Activated naive CD8-positive, alpha-beta T cell treated with anti-CD3 and anti-CD28 coated beads, Interleukin-2, amount 50 U/mL, for 24 hours (primary cell): Measurements from ENCODE around the gene SLC7A5.
A peak's percentile ranks its signal among the peaks of the same experiment; 100 is the strongest.
"Not testable (repeated sequence)": the region's sequence is repeated elsewhere in the genome, so short reads cannot be mapped to it uniquely, and the experiment has no call there.

Experiments used
- ATAC-seq: fragments of 150-1000 bp; cut with Tn5 transposase; one replicate; pipeline ENCODE4 v1.10.0; 2021
- DNase-seq: peaks from one replicate; pipeline ENCODE4 v3.0.0; 2021
- H3K27ac Mint-ChIP-seq: one replicate; pipeline ENCODE4 v1.8.0; 2021; ENCODE audit warnings: mild to moderate bottlenecking, mixed read lengths
- H3K27me3 Mint-ChIP-seq: one replicate; pipeline ENCODE4 v1.8.0; 2021; ENCODE audit warnings: mixed read lengths
- H3K36me3 Mint-ChIP-seq: one replicate; pipeline ENCODE4 v1.8.0; 2021; ENCODE audit warnings: low read depth, mixed read lengths
- H3K4me1 Mint-ChIP-seq: one replicate; pipeline ENCODE4 v1.8.0; 2021; ENCODE audit warnings: mixed read lengths
- H3K4me3 Mint-ChIP-seq: one replicate; pipeline ENCODE4 v1.8.0; 2021; ENCODE audit warnings: mild to moderate bottlenecking, moderate library complexity, mixed read lengths
- H3K9me3 Mint-ChIP-seq: one replicate; pipeline ENCODE4 v1.8.0; 2021; ENCODE audit warnings: mixed read lengths

The SLC7A5 gene

DNA sequence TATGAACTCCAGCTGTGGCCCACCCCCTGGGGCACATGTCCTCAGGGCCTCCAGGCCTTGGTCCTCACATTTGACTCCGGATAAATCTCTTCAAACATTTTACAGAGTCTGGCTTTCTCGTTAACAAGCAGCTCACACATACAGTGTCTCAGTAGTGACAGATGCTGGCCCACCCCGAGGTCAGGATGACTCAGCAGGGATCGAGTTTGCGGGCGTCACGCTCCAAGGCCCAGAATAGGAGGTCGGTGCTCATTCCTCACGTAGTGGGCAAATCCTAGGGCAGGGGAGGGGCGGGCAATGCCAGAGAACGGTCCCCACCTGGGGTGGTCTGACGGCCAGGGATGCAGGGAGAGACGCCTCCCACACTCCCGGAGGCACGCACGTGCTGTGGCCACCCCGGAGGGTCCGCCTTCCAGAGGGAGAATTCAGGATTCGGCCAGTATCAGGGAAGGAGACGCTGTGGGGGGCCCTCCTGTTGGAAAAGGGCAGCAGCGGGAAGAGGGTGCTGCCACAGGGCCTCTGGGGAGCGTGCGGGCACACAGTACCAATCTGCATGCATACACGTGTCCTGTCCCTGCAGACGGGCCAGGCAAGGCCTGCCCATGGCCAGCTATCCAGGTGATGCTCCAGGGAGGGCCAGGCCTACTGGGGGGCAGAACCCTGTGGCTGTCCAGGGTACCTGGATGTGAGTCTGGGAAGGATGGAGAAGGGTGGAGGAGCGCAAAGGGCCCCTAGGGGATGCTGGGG is 8.6 kb downstream of the SLC7A5 start:
- H3K36me3 Mint-ChIP-seq, result peaks cover 65% of the 10 kb centered on the region
- peak overlapping the region; percentile 83 for H3K27ac Mint-ChIP-seq
- H3K4me3 Mint-ChIP-seq, result peak overlapping the region; percentile 73
- DNase-seq, result no peak
- no peaks in the 10 kb centered on the region for H3K27me3 Mint-ChIP-seq
- H3K9me3 Mint-ChIP-seq, result no peaks in the 10 kb centered on the region
- ATAC-seq, result peak; percentile 27
- H3K4me1 Mint-ChIP-seq, result peaks cover 83% of the 10 kb centered on the region

DNA sequence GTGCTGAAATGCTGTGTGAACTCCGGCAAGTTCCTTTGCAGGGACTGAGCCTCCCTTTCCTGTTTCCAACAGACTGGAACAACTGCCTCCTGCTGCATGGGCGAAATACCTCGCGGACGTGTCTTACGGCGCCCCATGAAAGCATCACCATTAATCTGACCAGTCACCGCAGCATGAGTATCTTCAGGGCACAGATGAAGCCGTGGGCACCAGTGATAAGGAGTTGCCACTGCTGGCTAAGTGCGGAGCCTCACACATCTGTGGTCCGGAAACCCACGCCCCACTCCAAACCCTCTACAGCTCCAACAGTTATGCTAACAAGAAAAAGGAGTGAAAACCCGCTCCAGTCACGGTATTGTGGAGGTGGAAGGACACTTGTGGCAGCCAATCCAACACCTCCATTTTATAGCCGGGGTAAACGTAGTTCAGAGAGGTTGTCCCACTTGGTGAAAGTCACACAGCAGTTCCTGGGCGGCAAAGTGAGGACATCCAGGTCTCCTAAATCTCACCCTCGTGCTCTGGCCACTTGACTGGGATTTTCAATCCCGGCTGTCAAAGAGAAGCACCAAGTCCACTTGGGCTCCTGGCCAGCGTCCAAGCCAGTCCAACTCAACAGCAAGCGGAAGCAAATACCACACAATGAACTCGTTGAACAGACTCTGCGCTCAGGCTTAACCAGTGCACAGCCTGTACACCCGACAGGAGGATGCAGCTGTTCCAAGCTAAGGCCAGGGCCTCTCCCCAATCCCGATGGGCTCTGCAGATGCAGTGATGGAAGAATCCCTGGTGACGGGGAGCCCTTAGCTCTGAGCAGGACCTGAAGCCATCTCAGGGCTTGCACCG is 10.9 kb downstream of the SLC7A5 start:
- Mint-ChIP-seq H3K4me1 (peaks cover 88% of the 10 kb centered on the region), H3K4me3 (peak overlapping the region; percentile 73), H3K36me3 (peaks cover 55% of the 10 kb centered on the region), H3K27ac (peak overlapping the region; percentile 90)
- not testable (repeated sequence) for ATAC-seq, DNase-seq, H3K9me3 Mint-ChIP-seq, H3K27me3 Mint-ChIP-seq

DNA sequence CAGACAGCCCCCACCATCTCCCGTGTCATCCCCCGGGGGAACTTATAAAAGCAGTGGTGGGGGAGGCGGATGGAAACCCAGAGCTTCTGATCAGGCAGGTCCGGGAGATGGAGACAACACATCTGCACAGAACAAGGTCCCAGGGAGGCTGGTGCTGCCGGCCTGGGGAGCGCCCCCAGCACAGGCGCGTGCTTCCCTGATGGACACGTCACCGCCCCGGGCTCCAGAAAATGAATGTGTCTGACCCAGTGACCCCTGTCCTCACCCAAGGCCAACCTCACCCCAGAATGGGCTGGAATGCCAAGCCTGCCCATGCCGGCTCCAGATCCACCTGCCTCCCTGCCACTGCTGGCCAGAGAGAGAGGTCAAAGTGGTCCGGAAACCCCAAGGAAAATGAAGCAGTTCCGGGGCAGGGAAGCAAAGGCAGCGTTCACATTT is 12.5 kb downstream of the SLC7A5 start:
- ATAC-seq (no peak), DNase-seq (no peak)
- Mint-ChIP-seq H3K4me3 (peak overlapping the region; percentile 72), H3K4me1 (peaks cover 88% of the 10 kb centered on the region), H3K27ac (peak overlapping the region; percentile 90), H3K27me3 (no peaks in the 10 kb centered on the region), H3K9me3 (no peaks in the 10 kb centered on the region), H3K36me3 (peaks cover 58% of the 10 kb centered on the region)

DNA sequence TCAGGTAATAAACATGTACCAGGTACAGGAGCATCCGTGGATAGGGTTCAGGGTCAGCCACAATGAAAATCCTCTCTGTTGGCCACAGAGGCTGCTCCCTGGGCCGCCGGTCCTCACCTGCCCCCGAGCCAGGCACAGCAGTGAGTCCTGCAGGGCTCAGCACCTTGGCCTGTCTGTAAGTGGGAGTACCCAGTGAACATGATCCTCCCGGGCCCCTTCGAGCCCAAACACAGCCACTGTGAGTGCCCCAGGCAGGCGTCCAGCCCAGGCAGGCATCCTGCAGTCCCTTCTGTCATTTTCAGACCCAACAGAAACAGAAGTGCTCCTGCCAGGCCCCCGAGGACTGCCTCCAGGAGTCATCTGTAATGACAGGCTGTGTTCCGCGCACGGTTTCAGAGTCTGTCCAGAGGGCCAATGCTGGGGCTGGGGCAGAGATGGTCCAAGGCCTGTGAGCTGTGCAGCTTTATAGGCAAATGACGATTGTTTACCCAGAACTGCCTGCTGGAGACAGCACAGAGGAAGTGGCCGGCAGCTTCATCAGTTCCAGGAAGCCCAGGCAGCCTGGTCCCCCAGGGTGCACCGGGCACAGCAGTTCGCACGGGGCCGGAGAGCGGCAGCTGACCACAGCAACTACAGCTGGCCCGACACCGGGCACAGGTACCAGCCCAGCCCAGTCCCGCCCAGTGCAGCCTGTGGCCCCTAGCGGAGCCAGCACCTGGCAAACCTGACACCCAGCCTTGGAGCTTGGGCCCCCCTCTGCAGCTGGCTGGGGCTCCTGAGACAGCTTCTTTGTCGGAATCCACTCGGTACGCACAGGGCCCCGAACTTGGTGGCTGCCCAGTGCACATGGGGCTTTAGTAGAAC is 13.2 kb downstream of the SLC7A5 start:
- Mint-ChIP-seq H3K27ac (peak overlapping the region; percentile 90), H3K27me3 (no peaks in the 10 kb centered on the region), H3K4me1 (peaks cover 82% of the 10 kb centered on the region), H3K9me3 (no peaks in the 10 kb centered on the region), H3K4me3 (peak overlapping the region; percentile 72), H3K36me3 (peaks cover 56% of the 10 kb centered on the region)
- peak; percentile 9 for ATAC-seq
- DNase-seq, result no peak

DNA sequence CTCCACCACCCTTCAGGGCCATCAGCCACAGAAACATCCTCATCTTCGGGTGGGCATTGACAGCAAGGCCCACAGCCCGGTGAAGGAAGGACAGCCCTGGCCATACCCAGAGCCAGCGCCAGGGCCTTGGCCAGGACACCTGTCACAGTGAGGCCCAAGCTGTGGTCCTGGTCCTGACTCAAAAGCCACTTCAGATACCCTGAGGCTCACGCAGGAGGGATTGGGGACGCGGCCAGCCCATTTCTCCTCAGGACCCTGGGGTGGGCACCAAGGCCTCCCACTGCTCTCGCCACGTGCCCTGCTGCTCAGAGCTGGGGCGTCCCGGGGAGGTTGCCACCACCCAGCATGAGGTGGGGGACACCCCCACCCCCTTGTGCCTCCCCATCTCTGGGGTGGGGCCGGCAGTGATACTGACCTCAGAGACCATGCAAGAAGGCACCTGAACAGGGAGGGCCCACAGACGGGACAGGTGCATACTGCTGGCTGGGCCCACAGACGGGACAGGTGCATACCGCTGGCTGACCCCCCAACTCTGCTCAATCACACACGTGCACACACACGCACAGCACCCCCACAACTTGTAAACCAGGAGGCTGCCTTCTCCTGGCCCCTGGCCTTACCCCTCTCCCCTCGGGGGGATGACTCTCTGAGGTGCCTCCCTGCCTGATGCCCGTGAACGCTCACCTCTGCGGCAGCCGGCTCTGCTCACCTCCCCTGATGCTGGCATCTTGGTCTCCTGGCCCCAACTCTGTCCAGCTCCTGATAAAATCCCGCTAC is 14.2 kb downstream of the SLC7A5 start:
- ATAC-seq (no peak), DNase-seq (no peak)
- Mint-ChIP-seq H3K4me3 (peak overlapping the region; percentile 72), H3K36me3 (peaks cover 58% of the 10 kb centered on the region), H3K27ac (peak overlapping the region; percentile 73), H3K9me3 (no peaks in the 10 kb centered on the region), H3K4me1 (peaks cover 78% of the 10 kb centered on the region), H3K27me3 (no peaks in the 10 kb centered on the region)

DNA sequence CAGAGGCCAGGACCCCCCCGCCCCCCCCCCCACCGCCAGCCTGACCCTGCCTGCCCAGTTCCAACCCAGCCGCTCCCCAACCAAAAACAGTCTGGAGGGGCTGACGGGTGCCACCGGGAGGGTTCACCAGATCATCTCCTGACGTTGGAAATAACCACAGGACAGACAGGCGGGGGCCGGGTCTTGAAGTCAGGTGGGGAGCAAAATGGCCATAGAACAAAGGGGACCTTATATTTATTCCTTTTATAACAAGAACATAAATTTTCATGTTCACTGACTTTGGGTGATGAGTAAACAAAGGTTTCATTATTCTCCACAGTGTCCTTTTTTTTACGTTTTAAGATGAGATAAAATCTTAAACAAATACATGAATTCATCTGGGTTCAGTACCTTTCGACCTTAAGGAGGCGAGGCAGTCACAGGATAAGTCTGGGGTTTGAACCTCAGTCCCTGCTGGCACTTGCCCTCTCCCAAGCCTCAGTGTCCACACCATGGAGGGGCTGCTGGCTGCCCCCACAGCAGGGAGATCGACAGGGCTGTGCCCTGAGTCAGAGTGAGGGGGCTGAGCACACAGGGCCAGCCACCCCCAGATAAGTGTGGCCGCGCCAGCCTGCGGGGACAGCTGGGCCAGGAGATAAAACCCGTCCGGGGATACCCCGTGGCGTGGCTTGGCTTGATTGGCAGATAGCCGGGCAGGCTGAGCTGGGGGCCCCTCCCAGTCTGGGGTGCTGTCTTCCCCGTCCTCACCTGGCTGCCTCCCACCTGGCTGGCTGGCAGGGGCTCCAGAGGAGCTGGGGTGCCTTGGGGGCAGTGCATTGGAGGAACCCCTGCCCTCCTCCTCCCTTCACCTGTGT is 15.0 kb downstream of the SLC7A5 start:
- Mint-ChIP-seq H3K4me1 (peaks cover 76% of the 10 kb centered on the region), H3K4me3 (peak overlapping the region; percentile 46), H3K36me3 (peaks cover 59% of the 10 kb centered on the region), H3K27me3 (no peaks in the 10 kb centered on the region), H3K27ac (peak overlapping the region; percentile 95), H3K9me3 (no peaks in the 10 kb centered on the region)
- no peak for ATAC-seq
- peak; percentile 38 for DNase-seq

DNA sequence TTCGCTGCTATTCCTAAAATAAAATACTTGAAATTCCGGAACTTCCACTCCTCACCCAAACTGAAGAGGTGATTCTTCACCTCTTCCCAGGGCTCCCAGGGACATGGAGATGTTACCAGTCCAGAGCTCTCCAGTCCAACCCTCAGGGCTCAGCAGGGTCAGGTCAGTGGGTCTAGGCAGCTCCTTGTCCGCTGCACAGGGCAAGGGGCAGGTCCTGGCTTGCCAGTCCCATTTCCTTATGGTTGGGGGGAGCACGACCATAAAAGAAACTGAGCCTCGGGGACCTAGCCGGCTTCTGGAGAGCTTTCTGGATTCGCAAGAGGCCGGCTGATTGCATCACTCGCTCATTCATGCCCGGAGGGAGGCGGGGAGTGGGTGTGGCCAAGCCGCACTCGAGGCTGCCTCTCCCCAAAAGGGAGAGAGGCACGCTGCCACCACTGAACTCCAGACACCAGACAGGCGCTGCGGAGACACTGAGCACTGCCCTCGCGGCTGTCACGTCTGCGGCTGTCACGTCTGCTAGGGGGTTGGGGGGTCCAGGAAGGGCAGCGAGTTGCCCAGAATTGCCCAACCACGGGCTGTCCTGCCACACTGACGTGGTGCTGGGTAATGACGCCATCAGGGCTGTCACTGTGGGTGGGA is 15.8 kb downstream of the SLC7A5 start:
- peaks cover 74% of the 10 kb centered on the region for H3K4me1 Mint-ChIP-seq
- H3K4me3 Mint-ChIP-seq, result peak overlapping the region; percentile 48
- ATAC-seq (peak; percentile 75), DNase-seq (peak; percentile 90)
- H3K9me3 Mint-ChIP-seq, result no peaks in the 10 kb centered on the region
- H3K36me3 Mint-ChIP-seq, result peaks cover 62% of the 10 kb centered on the region
- no peaks in the 10 kb centered on the region for H3K27me3 Mint-ChIP-seq
- H3K27ac Mint-ChIP-seq, result peak overlapping the region; percentile 95

DNA sequence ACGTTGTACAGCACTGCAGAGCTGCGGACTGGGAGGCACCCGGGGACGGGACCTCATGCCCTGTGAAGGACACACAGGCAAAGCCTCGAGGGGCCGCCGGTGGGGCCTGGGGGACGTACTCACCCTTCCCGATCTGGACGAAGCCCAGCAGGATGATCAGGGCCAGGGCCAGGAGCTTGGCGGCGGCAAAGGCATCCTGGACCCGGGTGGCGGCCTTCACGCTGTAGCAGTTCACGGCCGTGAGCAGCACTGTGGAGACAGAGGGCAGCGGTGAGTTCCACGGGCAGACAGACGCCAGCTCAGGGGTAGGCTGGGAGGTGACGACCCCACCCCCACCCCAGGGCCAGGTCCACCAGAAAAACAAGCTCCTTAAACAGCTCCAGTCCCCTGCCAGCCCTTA is 17.7 kb downstream of the SLC7A5 start:
- no peak for DNase-seq
- Mint-ChIP-seq H3K27me3 (no peaks in the 10 kb centered on the region), H3K4me1 (peaks cover 57% of the 10 kb centered on the region), H3K27ac (peak overlapping the region; percentile 52), H3K36me3 (peaks cover 58% of the 10 kb centered on the region), H3K9me3 (no peaks in the 10 kb centered on the region), H3K4me3 (no peak overlapping the region)
- ATAC-seq, result no peak

DNA sequence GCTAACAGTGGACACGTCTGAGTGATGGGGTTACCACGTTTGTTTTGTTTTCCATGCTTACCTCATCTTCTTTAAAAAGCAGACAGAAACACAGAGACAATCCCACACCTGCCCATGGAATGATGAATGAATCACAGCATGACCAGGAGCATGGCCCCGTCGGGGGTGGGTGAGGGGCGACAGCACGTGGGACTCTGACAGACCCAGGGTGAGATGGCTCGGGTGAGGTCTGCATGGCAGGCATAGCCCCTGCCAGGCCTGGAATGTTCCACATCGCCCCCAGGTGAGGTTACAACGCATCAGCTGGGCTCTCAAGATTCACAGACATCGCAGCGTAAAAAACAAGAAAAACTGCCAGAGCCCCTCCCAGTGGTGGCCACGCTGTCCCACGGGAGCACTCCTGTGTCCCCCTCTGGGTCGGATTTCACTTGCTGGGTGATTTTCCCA is 18.1 kb downstream of the SLC7A5 start:
- Mint-ChIP-seq H3K36me3 (peaks cover 56% of the 10 kb centered on the region), H3K9me3 (no peaks in the 10 kb centered on the region), H3K4me3 (no peak overlapping the region), H3K27me3 (no peaks in the 10 kb centered on the region), H3K27ac (no peak overlapping the region), H3K4me1 (peaks cover 54% of the 10 kb centered on the region)
- DNase-seq, result no peak
- ATAC-seq, result no peak

DNA sequence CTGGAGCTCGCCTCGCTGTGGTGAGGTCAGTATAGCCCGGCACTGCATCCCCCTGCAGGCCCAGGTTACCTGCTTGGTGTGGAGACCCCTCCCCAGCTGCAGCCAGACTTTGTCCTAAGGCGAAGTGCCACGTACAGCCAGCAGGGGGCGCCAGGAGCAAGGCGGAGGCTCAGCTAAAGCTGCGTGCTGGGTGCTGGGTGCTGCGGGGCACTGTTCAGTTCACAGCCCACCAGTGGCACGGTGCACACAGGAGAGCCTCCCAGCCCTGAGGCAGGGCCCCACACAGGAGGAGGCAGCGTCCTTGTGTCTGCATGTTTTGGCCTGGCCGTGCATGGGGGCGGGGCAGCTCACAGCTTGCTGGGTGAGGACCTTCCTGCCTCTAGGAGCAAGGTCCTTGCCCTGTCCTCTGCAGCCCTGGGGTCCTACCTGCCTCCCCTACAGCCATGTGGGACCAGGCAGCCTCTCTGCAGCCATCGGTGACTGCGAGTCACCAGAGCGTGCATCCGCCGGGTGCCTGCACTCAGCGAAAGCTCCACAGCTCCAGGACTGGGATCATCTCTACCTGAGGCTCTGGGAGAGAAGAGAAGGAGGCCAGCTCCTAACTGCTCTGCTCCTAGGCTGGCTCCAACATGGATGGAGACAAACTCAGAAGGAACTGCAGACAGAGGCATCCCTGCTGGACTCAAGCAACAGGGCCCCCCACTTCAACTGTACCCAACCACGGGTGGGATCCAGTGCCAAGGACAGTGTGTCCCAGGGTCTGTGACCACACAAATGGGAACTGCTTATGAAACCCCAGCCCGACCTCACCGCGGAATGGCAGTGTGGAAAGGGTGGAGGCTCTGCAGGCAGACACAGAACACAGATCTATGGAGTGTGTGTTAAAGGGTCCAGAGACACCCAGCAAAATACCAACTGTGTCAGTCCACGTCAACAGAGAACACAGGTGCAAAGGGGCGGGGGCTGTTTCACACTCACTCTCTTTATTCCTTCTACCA is 19.0 kb downstream of the SLC7A5 start:
- Mint-ChIP-seq H3K9me3 (no peaks in the 10 kb centered on the region), H3K4me3 (no peak overlapping the region), H3K27me3 (no peaks in the 10 kb centered on the region), H3K36me3 (peaks cover 56% of the 10 kb centered on the region), H3K27ac (peak overlapping the region; percentile 46), H3K4me1 (peaks cover 46% of the 10 kb centered on the region)
- DNase-seq (peak; percentile 75), ATAC-seq (peak; percentile 23)

DNA sequence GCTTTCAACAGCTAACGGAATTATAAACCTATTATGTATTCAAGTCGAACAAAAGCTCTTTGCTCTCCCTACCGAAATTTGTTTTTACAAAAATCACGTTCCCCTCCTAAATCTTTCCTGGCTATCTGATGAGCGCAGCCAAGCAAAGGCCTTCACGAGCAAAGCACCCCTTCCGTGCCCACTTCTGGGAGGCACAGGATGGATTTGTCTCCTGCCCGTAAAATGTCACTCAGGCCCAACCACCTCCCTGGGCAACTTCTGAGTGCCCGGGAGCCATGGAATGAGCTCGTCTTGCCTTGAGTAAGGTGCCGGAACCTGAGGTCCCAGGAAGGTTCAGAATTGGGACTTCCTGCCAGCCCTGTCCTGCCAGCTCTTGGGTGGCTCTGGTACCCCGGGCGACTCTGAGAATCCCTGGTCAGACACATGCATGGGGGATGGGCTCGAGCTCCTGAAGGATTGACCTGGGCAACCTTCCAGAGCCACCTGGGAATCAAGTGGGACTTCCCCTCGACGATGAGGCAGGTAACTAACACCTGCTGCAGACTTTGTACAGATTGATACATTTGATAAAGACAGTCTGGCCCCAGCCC is 19.8 kb downstream of the SLC7A5 start:
- no peaks in the 10 kb centered on the region for H3K27me3 Mint-ChIP-seq
- H3K27ac Mint-ChIP-seq, result peak overlapping the region; percentile 14
- no peaks in the 10 kb centered on the region for H3K9me3 Mint-ChIP-seq
- peaks cover 43% of the 10 kb centered on the region for H3K4me1 Mint-ChIP-seq
- peaks cover 56% of the 10 kb centered on the region for H3K36me3 Mint-ChIP-seq
- no peak for DNase-seq
- H3K4me3 Mint-ChIP-seq, result no peak overlapping the region
- no peak for ATAC-seq
